SU-DHL-6 (cell line): ENCODE measurements around the gene C2orf92.

ENCODE experiments used
- CTCF ChIP-seq: fragments of 200-600 bp; sonication (generic); IDR thresholded peaks from one replicate; pipeline ENCODE4 v1.5.1; 2017; ENCODE audit warnings: antibody characterized with exemption, mild to moderate bottlenecking, low read length, moderate library complexity; ENCODE audit not compliant: insufficient read depth, poor library complexity, severe bottlenecking
- EZH2phosphoT487 ChIP-seq: fragments of 200-600 bp; sonication (generic), shearing (Covaris generic); conservative IDR thresholded peaks from 2 replicates; pipeline ENCODE4 v1.6.1; 2018; ENCODE audit warnings: mild to moderate bottlenecking, antibody characterized with exemption, low read length, moderate library complexity, mixed read lengths

DNA sequence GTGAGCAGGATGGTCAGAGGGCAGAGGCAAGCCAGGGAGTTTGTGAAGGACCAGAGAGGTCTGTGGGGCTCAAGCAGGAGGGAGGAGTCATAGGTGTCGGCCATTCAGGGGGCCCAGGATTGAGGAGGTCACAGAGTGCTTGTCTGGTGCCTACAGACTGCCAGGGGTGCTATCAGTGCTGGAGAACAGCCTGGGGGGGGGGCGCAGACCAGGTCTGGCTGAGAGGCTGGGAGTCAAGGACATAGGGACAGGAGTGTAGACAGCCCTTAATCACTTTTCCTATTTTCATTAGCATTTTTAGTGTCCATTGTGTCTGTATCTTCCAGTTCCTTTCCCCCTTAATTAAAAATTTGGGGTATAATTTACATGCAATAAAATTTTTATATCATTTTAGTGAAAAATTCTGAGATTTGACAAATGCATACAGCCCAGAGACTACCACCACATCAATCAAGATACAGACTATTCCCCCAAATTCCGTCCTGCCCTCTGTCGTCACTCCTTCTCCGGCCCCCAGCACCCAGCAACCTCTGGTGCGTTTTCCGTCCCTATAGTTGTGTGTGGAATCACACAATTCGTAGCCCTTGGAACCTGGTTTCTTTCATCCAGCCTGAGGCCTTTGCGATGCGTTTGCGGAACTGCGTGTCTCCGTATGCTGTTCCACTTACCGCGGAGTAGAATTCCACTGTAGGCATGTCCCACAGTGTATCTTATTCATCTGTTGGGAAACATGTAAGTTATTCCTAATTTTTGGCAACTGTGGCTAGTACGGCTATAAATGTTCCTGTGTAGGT lies 50.0 kb downstream of the C2orf92 start:
- TF ChIP-seq CTCF: no peak
- no peak for TF ChIP-seq EZH2phosphoT487
